Heart left ventricle (tissue), 16 donors: ENCODE data around the gene FAM171A1. TPM values are rescaled to one million over a fixed set of nuclear protein-coding genes. Genes with fewer than 3 reads are reported as not detected.

Experiments
- ATAC-seq, 4 donors: fragments of 200-7000 bp; cut with Tn5 transposase; one replicate each; pipeline ENCODE4 v1.9.1; 2020 to 2022; ENCODE audit warnings: moderate library complexity in 4 of 4, mild to moderate bottlenecking in 3 of 4, moderate number of reproducible peaks in 1 of 4
- DNase-seq, 5 donors: peaks; one replicate each; pipeline ENCODE4 v3.0.0-alpha.2; 2020
- H3K27ac ChIP-seq, 12 donors: fragments of 200-600 bp; sonication (generic) in 4 of 12; one replicate each; pipeline versions ENCODE4 v1.5.0 to v1.8.0; 2016 to 2022; ENCODE audit warnings: mild to moderate bottlenecking in 2 of 12
- H3K27me3 ChIP-seq, 9 donors: fragments of 200-600 bp; sonication (generic) in 2 of 9; one replicate each; pipeline versions ENCODE4 v1.5.1 to v1.8.0; 2016 to 2022; ENCODE audit warnings: mild to moderate bottlenecking in 3 of 9
- H3K36me3 ChIP-seq, 9 donors: fragments of 200-600 bp; sonication (generic) in 2 of 9; one replicate each; pipeline versions ENCODE4 v1.5.0 to v1.8.0; 2018 to 2022; ENCODE audit warnings: mild to moderate bottlenecking in 2 of 9
- H3K4me1 ChIP-seq, 12 donors: fragments of 200-600 bp; sonication (generic) in 4 of 12; one replicate each; pipeline versions ENCODE4 v1.5.0 to v1.8.0; 2016 to 2022; ENCODE audit warnings: mild to moderate bottlenecking in 3 of 12
- H3K4me3 ChIP-seq, 12 donors: fragments of 200-600 bp; sonication (generic) in 4 of 12; one replicate each; pipeline versions ENCODE4 v1.5.0 to v1.8.0; 2017 to 2022; ENCODE audit warnings: mild to moderate bottlenecking in 9 of 12, moderate library complexity in 4 of 12
- H3K9me3 ChIP-seq, 12 donors: fragments of 200-600 bp; sonication (generic) in 4 of 12; one replicate each; pipeline versions ENCODE4 v1.5.0 to v1.8.0; 2016 to 2022; ENCODE audit warnings: mild to moderate bottlenecking in 1 of 12
- POLR2A ChIP-seq, 2 donors: fragments of 450-650 bp; IDR thresholded peaks; one replicate each; pipeline ENCODE4 v1.6.1; 2017; ENCODE audit warnings: antibody characterized with exemption in 2 of 2, mild to moderate bottlenecking in 2 of 2, moderate library complexity in 2 of 2
- WGBS, 4 donors: extraction: QIAGEN DNeasy Blood & Tissue Kit in 2 of 4; methylation state at CpG; one replicate each; pipeline versions ENCODE4 v1.1.5 to v1.1.7; 2013 to 2018; 5-methylcytosine and 5-hydroxymethylcytosine counted together
- intact Hi-C, 10 donors: fragments of 100-400 bp; cut with DNase I; formaldehyde crosslinking; loops; one replicate each; pipeline versions ENCODE4 v1.11.1 to v1.14.2; 2022
- polyA plus RNA-seq, 2 donors: library from polyadenylated mRNA; stranded (reverse); fragments of 200-250 nt; gene quantifications; one replicate each; pipeline ENCODE4 v1.2.3, GENCODE V29; 2013
- total RNA-seq, 9 donors: library from RNA; depleted of rRNA in 2 of 9; stranded (reverse); fragments of >200 nt in 2 of 9; fragmentation: NEBNext Ultra II Directional in 3 of 9; extraction: Animal tissue kit (Norgen Biotek cat#: 25700) in 3 of 9; gene quantifications; one replicate each; pipeline versions ENCODE4 v1.1.0 to v1.2.4, GENCODE V29; 2016 to 2023
- TF ChIP-seq, protein P1 (sequence below), 12 donors: fragments of 200-600 bp; sonication (generic) in 4 of 12; IDR thresholded peaks; one replicate each; pipeline versions ENCODE4 v1.5.0 to v1.8.0; 2018 to 2022; ENCODE audit warnings: antibody characterized with exemption in 12 of 12, mild to moderate bottlenecking in 5 of 12
- donor health status: ischemic (EF 13 %, LVEDD 7.1; RV severe dilation, severe dysfunction).
- donor health status: healthy with polysubstance abuse.
- donor health status: DM: no; HTN: yes; CAD: no.
- donor health status: DM: no; HTN: no; CAD: no.
- donor health status: ischemic (EF 25% LVEDD 6.9; RV normal size, moderate dysfunction).
- donor health status: ischemic (EF 25% LVEDD 5.7; RV mildly dilated, moderate dysfunction).
- donor health status: healthy.
- donor health status: DM: yes; HTN: yes; CAD: no.
- donor health status: ischemic (EF 35%, LVEDD 5.7; RV mildly dilated, moderate dysfunction).
- donor health status: nonischemic (EF 11% LVEDD 7.7; RV severe dilation, severe dysfunction).
- donor health status: DM: yes; HTN: yes; CAD: no.
- donor health status: PGD.
- donor health status: ischemic (EF 29% LVEDD 5.4; RV normal size, mild dysfunction).
- donor health status: nonischemic (EF 23%, LVEDD 6.1; RV moderate dilation, normal function).

FAM171A1 gene
- total and polyA plus RNA-seq, 11 donors = 4.1 to 18.0 (median 9.8) TPM

DNA sequence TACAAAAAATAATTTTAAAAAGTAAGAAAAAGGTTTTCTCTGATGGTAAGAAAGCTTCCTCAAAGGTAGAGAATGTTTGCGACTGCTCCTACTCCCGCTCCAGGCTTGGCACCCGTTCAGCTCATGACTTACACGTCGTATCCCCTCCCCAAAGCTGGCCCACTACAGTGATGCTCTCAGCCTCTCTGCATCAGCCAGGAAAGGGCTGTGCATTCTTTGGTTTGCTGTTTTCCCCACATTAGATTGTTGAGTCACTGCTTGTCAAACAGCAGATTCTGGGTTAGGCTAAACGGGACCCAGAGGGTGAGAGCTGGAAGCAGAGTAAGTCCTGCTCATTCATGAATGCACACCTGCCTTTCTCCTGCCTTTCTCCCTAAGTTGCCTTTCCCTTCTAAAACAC lies 147.9 kb downstream of the FAM171A1 start:
- no peaks in the 10 kb centered on the region for H3K9me3 ChIP-seq
- no peak for TF ChIP-seq POLR2A (IDR thresholded peaks at IDR 0.05)
- TF ChIP-seq, protein P1, sequence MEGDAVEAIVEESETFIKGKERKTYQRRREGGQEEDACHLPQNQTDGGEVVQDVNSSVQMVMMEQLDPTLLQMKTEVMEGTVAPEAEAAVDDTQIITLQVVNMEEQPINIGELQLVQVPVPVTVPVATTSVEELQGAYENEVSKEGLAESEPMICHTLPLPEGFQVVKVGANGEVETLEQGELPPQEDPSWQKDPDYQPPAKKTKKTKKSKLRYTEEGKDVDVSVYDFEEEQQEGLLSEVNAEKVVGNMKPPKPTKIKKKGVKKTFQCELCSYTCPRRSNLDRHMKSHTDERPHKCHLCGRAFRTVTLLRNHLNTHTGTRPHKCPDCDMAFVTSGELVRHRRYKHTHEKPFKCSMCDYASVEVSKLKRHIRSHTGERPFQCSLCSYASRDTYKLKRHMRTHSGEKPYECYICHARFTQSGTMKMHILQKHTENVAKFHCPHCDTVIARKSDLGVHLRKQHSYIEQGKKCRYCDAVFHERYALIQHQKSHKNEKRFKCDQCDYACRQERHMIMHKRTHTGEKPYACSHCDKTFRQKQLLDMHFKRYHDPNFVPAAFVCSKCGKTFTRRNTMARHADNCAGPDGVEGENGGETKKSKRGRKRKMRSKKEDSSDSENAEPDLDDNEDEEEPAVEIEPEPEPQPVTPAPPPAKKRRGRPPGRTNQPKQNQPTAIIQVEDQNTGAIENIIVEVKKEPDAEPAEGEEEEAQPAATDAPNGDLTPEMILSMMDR (IDR thresholded peaks at IDR 0.05) = no peak
- no peaks in the 10 kb centered on the region for H3K27me3 ChIP-seq
- WGBS, 4 donors = 72 to 89% (median 83%) methylated on average over 6 of the region's 6 CpGs
- ATAC-seq = peak in 1 of 4 donors; percentile 38
- H3K4me3 ChIP-seq = no peak overlapping the region
- no peak overlapping the region for H3K27ac ChIP-seq
- H3K36me3 ChIP-seq = peaks cover 0 to 11% (median 0%) of the 10 kb centered on the region in 9 donors
- DNase-seq = no peak
- intact Hi-C loops = no loop called here
- H3K4me1 ChIP-seq = no peaks in the 10 kb centered on the region

DNA sequence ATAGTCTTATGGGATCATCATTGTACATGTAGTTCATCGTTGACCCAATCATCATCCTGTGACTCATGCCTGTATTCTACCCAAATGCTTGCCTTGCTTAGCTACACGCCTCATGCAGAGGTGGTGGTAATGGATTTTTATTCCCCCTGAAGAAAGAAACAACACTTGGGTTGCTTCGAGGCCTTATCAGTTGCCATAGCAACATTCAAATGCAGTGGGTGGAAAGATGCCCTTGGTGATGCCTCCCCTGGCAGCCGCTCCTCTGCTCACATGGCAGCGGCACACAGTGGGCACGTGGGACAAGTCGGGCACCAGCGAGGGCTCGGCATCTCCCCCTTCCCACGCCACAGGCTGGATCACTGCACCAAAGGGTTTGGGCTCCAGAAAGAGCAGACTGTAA lies 148.6 kb downstream of the FAM171A1 start:
- Histone ChIP-seq H3K36me3 (peaks cover 0 to 13% (median 0%) of the 10 kb centered on the region in 9 donors), H3K4me3 (no peak overlapping the region), H3K27me3 (no peaks in the 10 kb centered on the region), H3K4me1 (no peaks in the 10 kb centered on the region), H3K27ac (no peak overlapping the region), H3K9me3 (no peaks in the 10 kb centered on the region)
- no peak for TF ChIP-seq POLR2A (IDR thresholded peaks at IDR 0.05)
- TF ChIP-seq, protein P1 (IDR thresholded peaks at IDR 0.05) = no peak
- DNase-seq (no peak), ATAC-seq (no peak)
- intact Hi-C loops = no loop called here
- whole genome bisulfite sequencing, 4 donors = 86 to 91% (median 88%) methylated on average over 9 to 10 of the region's 10 CpGs

GRCh38 chr10:15220445-15220844 lies 150.6 kb downstream of the FAM171A1 start:
- no peak for ATAC-seq
- Histone ChIP-seq H3K27ac (no peak overlapping the region), H3K4me1 (no peaks in the 10 kb centered on the region), H3K9me3 (no peaks in the 10 kb centered on the region), H3K27me3 (no peaks in the 10 kb centered on the region), H3K36me3 (peaks cover 0 to 14% (median 0%) of the 10 kb centered on the region in 9 donors), H3K4me3 (no peak overlapping the region)
- DNase-seq = no peak
- 87 to 92% (median 88%) methylated on average over 3 of the region's 3 CpGs for WGBS, 4 donors
- TF ChIP-seq POLR2A (IDR thresholded peaks at IDR 0.05) = no peak
- TF ChIP-seq, protein P1 (IDR thresholded peaks at IDR 0.05) = no peak
- intact Hi-C loops = no loop called here

- no peak overlapping the region for H3K4me3 ChIP-seq
- H3K27me3 ChIP-seq = no peaks in the 10 kb centered on the region
- TF ChIP-seq, protein P1 (IDR thresholded peaks at IDR 0.05) = no peak
- TF ChIP-seq POLR2A (IDR thresholded peaks at IDR 0.05) = no peak
- H3K36me3 ChIP-seq = peaks cover 0 to 36% (median 5%) of the 10 kb centered on the region in 9 donors
- 93 to 96% (median 95%) methylated on average over 6 of the region's 6 CpGs for WGBS, 4 donors
- intact Hi-C loops = no loop called here
- no peaks in the 10 kb centered on the region for H3K9me3 ChIP-seq
- ATAC-seq = no peak
- no peak for DNase-seq
- no peaks in the 10 kb centered on the region for H3K4me1 ChIP-seq
- H3K27ac ChIP-seq = no peak overlapping the region
These were observed 154.4 kb downstream of the FAM171A1 start for GRCh38 chr10:15216700-15217099.
